K562 (cell line): ENCODE results near the gene ZCCHC4.

Experiments used
- ATF6 ChIP-seq: sonication (generic); formaldehyde crosslinking; IDR thresholded peaks from 2 replicates; pipeline ENCODE4 v1.4.0; 2020; ENCODE audit warnings: mild to moderate bottlenecking, missing genetic modification reagents
- CBX3 ChIP-seq, 2 experiments: IDR thresholded peaks; 1 replicate in 1 of 2; 2 replicates in 1 of 2; pipeline ENCODE4 v1.6.1; 2012; ENCODE audit warnings: inconsistent platforms in 2 of 2, low read length in 2 of 2, borderline replicate concordance in 1 of 2, control low read depth in 1 of 2
- HDAC1 ChIP-seq, 2 experiments: fragments of 450-650 bp; IDR thresholded peaks; 2 replicates each; pipeline ENCODE4 v1.6.1; 2016 to 2017; ENCODE audit warnings: inconsistent platforms in 1 of 2, mild to moderate bottlenecking in 1 of 2, moderate library complexity in 1 of 2
- MAX ChIP-seq: sonication (generic); formaldehyde crosslinking; IDR thresholded peaks from 2 replicates; pipeline ENCODE4 v1.9.0; 2022; ENCODE audit warnings: mild to moderate bottlenecking, missing genetic modification reagents
- MCM7 ChIP-seq, 2 experiments: fragments of 450-650 bp; IDR thresholded peaks; 2 replicates each; pipeline ENCODE4 v1.6.1; 2016 to 2018
- RBBP5 ChIP-seq: fragments of 200-600 bp; sonication (generic); IDR thresholded peaks from 2 replicates; pipeline ENCODE4 v1.6.1; 2012; ENCODE audit warnings: borderline replicate concordance, mild to moderate bottlenecking, low read length, control low read depth, inconsistent platforms; ENCODE audit not compliant: insufficient read depth, poor library complexity, severe bottlenecking
- SIN3B ChIP-seq: fragments of 450-650 bp; IDR thresholded peaks from 2 replicates; pipeline ENCODE4 v1.6.1; 2017; ENCODE audit warnings: low read depth, mild to moderate bottlenecking, moderate library complexity
- TBP ChIP-seq: optimal IDR thresholded peaks from 2 replicates; pipeline ENCODE3; 2011; ENCODE audit warnings: low read depth, low read length, improper control_type of control experiment
- XRCC5 ChIP-seq: fragments of 200-400 bp; formaldehyde crosslinking; IDR thresholded peaks from 2 replicates; pipeline ENCODE4 v1.6.1; 2017; ENCODE audit warnings: low read depth, mild to moderate bottlenecking, low read length
- TF ChIP-seq, protein P1 (sequence below): fragments of 250-450 bp; sonication (Bioruptor Pico); IDR thresholded peaks from 2 replicates; pipeline ENCODE4 v1.5.0; 2021; ENCODE audit warnings: mild to moderate bottlenecking, borderline replicate concordance
- TF ChIP-seq, protein P2 (sequence below), 3 experiments: IDR thresholded peaks in 2 of 3; conservative IDR thresholded peaks in 1 of 3; 2 replicates each; pipeline ENCODE4 v1.5.1; 2011 to 2012; ENCODE audit warnings: low read length in 3 of 3, mild to moderate bottlenecking in 3 of 3, control low read depth in 2 of 3, improper control_type of control experiment in 1 of 3, inconsistent platforms in 1 of 3, low read depth in 1 of 3, mixed read lengths in 1 of 3, moderate library complexity in 1 of 3; ENCODE audit not compliant: insufficient read depth in 2 of 3

GRCh38 chr4:25299476-25300203, 12.9 kb upstream of the ZCCHC4 start:
- TF ChIP-seq TBP, result no peak
- TF ChIP-seq HDAC1 (IDR thresholded peaks at IDR 0.05), result no peak
- TF ChIP-seq, protein P1, sequence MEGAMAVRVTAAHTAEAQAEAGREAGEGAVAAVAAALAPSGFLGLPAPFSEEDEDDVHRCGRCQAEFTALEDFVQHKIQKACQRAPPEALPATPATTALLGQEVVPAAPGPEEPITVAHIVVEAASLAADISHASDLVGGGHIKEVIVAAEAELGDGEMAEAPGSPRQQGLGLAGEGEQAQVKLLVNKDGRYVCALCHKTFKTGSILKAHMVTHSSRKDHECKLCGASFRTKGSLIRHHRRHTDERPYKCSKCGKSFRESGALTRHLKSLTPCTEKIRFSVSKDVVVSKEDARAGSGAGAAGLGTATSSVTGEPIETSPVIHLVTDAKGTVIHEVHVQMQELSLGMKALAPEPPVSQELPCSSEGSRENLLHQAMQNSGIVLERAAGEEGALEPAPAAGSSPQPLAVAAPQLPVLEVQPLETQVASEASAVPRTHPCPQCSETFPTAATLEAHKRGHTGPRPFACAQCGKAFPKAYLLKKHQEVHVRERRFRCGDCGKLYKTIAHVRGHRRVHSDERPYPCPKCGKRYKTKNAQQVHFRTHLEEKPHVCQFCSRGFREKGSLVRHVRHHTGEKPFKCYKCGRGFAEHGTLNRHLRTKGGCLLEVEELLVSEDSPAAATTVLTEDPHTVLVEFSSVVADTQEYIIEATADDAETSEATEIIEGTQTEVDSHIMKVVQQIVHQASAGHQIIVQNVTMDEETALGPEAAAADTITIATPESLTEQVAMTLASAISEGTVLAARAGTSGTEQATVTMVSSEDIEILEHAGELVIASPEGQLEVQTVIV (CRISPR knock-in tag), result no peak
- TF ChIP-seq XRCC5, result no peak
- no peak for TF ChIP-seq CBX3 (IDR thresholded peaks at IDR 0.05; ENCODE audit: borderline replicate concordance in 1 of 2, low read length in 2 of 2)
- TF ChIP-seq RBBP5, result no peak
- no peak for TF ChIP-seq MAX (CRISPR knock-in tag)
- no peak for TF ChIP-seq ATF6 (CRISPR knock-in tag)
- no peak for TF ChIP-seq MCM7 (IDR thresholded peaks at IDR 0.05)
- TF ChIP-seq SIN3B, result no peak
- TF ChIP-seq, protein P2, sequence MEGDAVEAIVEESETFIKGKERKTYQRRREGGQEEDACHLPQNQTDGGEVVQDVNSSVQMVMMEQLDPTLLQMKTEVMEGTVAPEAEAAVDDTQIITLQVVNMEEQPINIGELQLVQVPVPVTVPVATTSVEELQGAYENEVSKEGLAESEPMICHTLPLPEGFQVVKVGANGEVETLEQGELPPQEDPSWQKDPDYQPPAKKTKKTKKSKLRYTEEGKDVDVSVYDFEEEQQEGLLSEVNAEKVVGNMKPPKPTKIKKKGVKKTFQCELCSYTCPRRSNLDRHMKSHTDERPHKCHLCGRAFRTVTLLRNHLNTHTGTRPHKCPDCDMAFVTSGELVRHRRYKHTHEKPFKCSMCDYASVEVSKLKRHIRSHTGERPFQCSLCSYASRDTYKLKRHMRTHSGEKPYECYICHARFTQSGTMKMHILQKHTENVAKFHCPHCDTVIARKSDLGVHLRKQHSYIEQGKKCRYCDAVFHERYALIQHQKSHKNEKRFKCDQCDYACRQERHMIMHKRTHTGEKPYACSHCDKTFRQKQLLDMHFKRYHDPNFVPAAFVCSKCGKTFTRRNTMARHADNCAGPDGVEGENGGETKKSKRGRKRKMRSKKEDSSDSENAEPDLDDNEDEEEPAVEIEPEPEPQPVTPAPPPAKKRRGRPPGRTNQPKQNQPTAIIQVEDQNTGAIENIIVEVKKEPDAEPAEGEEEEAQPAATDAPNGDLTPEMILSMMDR (IDR thresholded peaks at IDR 0.05 in 2 of 3, conservative IDR thresholded peaks at IDR 0.05 in 1 of 3; ENCODE audit: insufficient read depth in 2 of 3, low read depth in 1 of 3, low read length in 3 of 3), result no peak
